Putamen (tissue), 1 donor: ENCODE data around the gene PDE4B.
A peak's percentile ranks its signal among the peaks of the same experiment; 100 is the strongest.
"Not testable (repeated sequence)": the region's sequence is repeated elsewhere in the genome, so short reads cannot be mapped to it uniquely, and the experiment has no call there.

Source experiments
- DNase-seq: peaks from one replicate; pipeline ENCODE4 v3.0.0-alpha.2; 2016; ENCODE audit warnings: low spot score

Gene PDE4B

DNA sequence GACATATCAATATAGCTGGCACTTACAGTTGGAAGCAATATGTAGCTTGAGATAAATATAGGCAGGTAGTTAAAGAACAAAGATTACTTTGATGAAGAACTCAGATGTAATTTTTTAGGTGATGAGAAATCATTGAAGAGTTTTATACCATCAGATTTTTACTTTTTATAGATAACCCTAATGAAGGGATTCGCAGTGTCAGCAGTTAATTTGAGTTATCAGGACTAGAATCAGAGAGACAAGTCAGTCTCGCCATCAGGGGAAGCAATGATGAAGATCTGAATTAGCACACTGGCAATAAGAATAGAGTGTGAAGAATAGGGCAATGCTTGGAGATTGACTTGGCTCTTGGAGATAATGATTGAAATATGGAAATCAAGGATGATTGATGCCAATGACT, 342.5 kb downstream of the PDE4B start:
- no peak for DNase-seq

GRCh38 chr1:66136423-66136822, 343.7 kb downstream of the PDE4B start:
- not testable (repeated sequence) for DNase-seq

- DNase-seq: no peak
These were observed 344.5 kb downstream of the PDE4B start for GRCh38 chr1:66137235-66137634.

DNA sequence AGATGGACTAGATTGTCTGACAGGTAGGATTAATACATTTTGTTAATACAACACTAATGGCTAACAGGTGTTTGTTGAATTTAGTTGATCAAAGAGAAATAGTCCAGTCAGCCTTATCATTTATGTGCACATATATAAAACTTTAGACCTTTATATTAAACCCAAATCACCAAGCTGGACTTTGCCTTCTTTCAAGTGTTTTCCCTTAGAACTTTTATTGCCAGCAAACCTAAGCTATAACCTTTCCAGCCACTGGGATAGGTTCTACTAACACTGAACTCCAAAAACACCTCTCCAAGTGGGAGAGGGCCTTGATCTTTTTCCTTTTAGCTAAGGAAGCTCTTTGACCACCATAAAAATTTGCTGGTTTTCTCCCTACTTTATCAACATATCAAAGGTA, 345.9 kb downstream of the PDE4B start:
- no peak for DNase-seq

DNA sequence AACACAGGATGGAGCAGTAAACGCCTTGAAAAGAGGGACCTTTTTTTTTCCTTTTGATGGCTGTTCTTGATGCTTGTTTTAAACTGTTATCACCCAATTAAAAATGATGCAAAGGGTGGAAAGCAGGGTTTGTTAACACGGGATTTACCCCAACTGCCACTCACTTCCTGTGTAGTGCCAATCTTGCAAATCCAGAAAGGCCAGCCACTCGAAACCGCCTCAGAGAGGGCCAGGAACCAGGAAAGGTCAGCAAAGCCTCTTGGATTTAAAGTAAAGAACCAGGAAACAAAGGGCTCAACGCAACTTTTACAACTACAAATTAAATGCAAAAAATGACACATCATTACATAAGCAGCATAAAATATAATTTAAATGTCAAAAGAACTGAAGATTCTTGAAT, 347.4 kb downstream of the PDE4B start:
- no peak for DNase-seq

DNA sequence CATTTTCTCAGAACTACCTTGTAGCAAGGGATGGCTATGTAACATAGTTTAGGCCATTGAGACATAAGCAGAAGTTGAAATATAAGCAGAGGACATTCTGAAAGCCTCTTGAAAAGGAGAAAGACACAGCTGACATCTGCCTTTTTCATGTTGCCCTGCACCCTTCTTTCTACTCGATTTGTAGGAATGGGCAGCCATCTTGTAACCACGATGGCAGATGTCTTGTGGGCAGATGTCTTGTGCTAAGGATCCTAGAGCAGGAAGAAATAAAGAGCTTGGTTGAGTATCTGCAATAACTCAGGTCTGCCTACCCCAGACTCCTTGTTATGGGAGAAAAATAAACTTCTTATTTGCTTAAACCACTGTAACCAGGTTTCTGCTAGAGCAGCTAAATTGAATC, 351.0 kb downstream of the PDE4B start:
- no peak for DNase-seq

- DNase-seq: no peak
These were observed 354.6 kb downstream of the PDE4B start for GRCh38 chr1:66147226-66147835.

GRCh38 chr1:66152034-66152433, 359.3 kb downstream of the PDE4B start:
- no peak for DNase-seq

DNA sequence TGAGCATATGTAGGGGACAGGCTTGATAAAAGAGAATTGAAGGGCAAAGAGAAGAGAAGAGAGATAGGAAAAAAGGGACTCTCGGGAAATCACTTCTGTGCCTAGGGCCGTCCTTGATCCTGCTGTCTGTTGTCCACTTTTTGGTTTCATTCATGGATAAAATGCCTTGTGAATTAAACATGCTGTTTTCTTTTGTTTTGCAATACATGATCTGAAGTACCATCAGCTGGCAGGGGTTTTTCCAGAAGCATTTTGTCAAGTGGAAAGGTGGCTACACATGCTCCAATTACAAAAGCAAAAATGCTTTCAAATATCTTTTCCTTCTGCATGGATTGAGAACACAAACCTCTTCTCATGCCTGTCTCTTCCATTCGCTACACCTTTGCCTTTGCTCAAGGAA, 361.7 kb downstream of the PDE4B start:
- no peak for DNase-seq

DNA sequence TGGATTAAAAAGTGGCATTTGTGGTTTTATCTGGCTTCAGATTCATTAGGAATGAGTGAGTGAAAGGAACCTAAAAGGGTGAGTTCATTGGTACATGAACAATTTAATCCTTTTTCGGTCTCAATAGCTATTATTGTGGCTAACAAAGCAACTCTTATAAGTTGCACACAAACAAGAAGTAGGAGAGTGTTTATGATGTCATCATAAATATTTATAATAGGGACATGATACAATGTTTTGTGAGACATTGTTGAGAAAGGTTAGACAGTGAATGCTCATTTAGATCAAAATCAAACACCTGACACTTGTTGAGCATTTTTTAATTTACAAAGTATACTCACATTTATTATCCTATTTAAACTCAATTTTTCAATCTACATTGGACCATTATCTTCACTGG, 363.4 kb downstream of the PDE4B start:
- peak; percentile 76 for DNase-seq

GRCh38 chr1:66159800-66160199, 367.1 kb downstream of the PDE4B start:
- DNase-seq: no peak

GRCh38 chr1:66160719-66161118, 368.0 kb downstream of the PDE4B start:
- DNase-seq: no peak

DNA sequence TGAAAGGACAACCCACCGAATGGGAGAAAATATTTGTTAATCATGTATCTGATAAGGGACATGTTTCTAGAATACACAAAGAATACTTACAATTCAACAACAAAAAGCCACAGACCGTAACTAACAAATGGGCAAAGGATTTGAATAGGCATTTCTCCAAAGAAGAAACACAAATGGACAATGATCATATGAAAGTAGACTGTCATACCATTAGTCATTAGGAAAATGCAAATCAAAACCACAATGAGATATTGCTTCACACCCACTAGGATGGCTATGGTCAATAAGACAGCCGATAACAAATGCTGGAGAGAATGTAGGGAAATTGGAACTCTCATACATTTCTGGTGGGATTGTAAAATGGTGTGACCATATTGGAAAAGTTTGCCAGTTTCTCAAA, 374.1 kb downstream of the PDE4B start:
- DNase-seq: no peak

- DNase-seq: no peak
These were observed 374.6 kb downstream of the PDE4B start for GRCh38 chr1:66167267-66167666.

DNA sequence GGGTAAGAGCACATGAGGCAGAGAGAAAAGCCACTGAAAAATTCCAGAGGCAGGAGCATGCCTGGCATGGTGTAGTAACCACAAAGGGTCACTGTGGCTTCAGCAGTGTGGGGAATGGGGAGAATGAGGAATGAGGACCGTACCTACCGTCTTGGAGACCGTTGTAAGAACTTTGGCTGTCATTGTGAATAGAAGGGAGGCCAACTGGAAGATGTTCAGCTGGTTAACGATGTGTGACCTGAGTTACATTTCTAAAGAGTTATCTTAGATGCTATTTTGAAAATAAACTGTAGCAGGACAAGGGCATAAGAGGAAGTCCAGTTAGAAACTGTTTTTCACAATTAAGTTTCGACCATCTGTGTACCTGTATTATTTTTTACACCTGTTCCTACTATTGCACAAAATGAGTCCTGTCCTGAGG, 375.8 kb downstream of the PDE4B start:
- DNase-seq: no peak

DNA sequence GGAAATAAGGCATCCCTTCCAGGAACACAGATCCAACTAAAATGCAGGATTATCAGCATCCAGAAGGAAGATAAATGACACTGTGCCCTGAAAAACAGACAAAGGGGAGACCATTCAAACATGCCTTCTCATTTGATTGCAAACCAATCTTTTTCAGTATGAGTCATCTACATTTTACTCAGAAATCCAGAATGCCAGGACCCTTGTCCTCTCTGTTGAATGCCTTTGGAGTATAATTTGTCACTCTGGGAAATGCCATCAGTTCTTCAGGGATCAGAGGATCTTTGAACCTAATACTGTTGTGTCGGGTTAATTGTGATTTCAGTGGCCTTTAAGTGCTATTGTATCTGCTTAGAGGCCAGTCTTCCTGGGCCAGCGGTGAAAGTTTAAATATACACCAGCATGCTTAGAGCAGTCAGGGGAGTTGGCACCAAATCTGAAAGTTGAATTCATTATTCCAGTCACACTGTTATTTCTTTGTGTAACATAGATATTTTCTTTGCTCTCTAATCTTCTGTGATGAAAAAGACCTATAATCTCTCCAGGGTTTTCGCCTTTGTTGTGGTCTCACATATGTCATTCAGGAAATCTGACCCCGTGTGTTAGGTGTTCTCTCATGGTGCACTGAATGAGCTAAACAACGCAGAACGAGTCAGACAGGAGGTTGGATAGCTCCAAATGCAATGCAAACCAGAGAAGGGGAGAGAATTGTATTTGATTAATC, 376.4 kb downstream of the PDE4B start:
- DNase-seq: no peak

GRCh38 chr1:66172272-66172671, 379.6 kb downstream of the PDE4B start:
- no peak for DNase-seq

DNA sequence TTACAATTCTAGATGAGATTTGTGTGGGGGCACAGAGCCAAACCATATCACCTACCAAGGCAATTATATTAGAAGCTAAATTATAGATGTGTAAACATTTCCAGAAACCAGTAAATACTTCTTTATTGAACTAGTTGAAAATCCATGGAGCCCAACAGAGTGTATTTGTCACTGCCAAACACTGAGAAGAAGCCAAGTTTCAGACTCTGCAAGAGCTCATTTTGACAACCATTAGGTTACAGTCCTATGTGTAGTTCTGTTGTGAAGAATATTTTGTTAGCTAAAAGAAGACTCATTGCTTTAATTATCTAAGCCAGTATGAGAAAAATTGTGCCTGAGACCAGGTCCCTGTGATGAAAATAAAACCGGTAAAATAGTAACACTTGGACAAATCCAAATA, 382.4 kb downstream of the PDE4B start:
- DNase-seq: no peak

DNA sequence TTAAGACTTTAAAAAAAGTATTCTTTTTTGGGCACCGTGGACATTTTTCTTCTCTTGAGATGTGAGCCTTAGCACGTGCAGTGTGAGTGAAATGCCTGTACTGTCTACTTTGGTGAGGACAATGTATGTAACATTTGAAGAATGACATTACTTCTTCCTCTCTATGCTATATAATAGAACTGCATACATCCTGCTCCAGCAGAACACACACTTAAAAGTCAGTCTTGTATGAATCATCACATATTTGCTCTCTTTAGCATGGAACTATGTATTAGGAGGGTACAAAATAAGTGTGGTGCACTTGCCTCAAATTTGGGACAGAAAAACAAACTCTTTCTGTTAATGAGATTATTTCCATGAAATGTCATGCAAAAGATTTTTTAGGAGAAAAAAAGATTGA, 382.9 kb downstream of the PDE4B start:
- DNase-seq: no peak

GRCh38 chr1:66176012-66176715, 383.5 kb downstream of the PDE4B start:
- DNase-seq: no peak

GRCh38 chr1:66176832-66177231, 384.1 kb downstream of the PDE4B start:
- DNase-seq: no peak

- DNase-seq: no peak
These were observed 384.8 kb downstream of the PDE4B start for GRCh38 chr1:66177510-66177909.

DNA sequence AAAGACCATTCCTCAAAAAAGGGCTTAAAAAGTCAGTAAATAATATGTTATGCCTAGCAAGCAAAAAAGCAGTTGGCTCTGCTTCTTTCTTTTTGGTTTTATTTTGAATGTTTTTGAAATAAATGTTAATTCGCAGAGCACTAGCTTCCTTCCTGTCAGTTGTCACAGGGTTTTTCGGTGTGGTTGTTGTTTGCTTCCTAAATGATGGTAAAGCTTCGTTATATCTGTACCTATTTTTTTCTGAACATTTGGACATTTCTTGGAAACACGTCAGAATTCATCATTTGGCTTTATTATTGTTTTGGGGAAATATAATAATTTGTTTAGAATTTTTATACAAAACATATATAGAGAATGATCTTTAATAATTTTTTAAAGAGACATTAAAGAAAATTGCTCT, 389.3 kb downstream of the PDE4B start:
- DNase-seq: no peak
